ENCODE results near the gene PCDHB13.
A peak's percentile ranks its signal among the peaks of the same experiment; 100 is the strongest.
"Not testable (repeated sequence)": the region's sequence is repeated elsewhere in the genome, so short reads cannot be mapped to it uniquely, and the experiment has no call there.

Gene PCDHB13

GRCh38 chr5:141234109-141234667, 20.5 kb downstream of the PCDHB13 start:
- in situ Hi-C loops (cut with MboI; ENCODE audit: low pct_unique_long_range_greater_than_20kb, low sequenced_read_pairs, unreplicated experiment): no loop called here
- TF ChIP-seq CTCF (IDR thresholded peaks at IDR 0.05; ENCODE audit: extremely low read depth, insufficient read depth, missing control alignments): no peak
- DNase-seq (ENCODE audit: low spot score): no peak

- in situ Hi-C loops (cut with MboI; ENCODE audit: low pct_unique_long_range_greater_than_20kb, low sequenced_read_pairs, unreplicated experiment); DNase-seq (ENCODE audit: low spot score): not testable (repeated sequence)
Measured at GRCh38 chr5:141235922-141236321, 22.2 kb downstream of the PCDHB13 start.

- DNase-seq (ENCODE audit: low spot score): no peak
- TF ChIP-seq CTCF (IDR thresholded peaks at IDR 0.05; ENCODE audit: extremely low read depth, insufficient read depth, missing control alignments): no peak
- in situ Hi-C loops (cut with MboI; ENCODE audit: low pct_unique_long_range_greater_than_20kb, low sequenced_read_pairs, unreplicated experiment): no loop called here
Measured at GRCh38 chr5:141236516-141237313, 23.0 kb downstream of the PCDHB13 start.

- no peak for TF ChIP-seq CTCF (IDR thresholded peaks at IDR 0.05; ENCODE audit: extremely low read depth, insufficient read depth, missing control alignments)
- no peak for DNase-seq (ENCODE audit: low spot score)
- in situ Hi-C loops (cut with MboI; ENCODE audit: low pct_unique_long_range_greater_than_20kb, low sequenced_read_pairs, unreplicated experiment): no loop called here
Measured at GRCh38 chr5:141241496-141241895, 27.8 kb downstream of the PCDHB13 start.

GRCh38 chr5:141245250-141245717, 31.6 kb downstream of the PCDHB13 start, which contains the start of gene PCDHB15:
Gene PCDHB15, plus strand, starts transcription at chr5:141245395. Its CDS starts 184 bp downstream, at chr5:141245579.
- in situ Hi-C loops (cut with MboI; ENCODE audit: low pct_unique_long_range_greater_than_20kb, low sequenced_read_pairs, unreplicated experiment): no loop called here
- no peak for DNase-seq (ENCODE audit: low spot score)
- TF ChIP-seq CTCF (IDR thresholded peaks at IDR 0.05; ENCODE audit: extremely low read depth, insufficient read depth, missing control alignments): peak; percentile 20

- DNase-seq (ENCODE audit: low spot score); in situ Hi-C loops (cut with MboI; ENCODE audit: low pct_unique_long_range_greater_than_20kb, low sequenced_read_pairs, unreplicated experiment): not testable (repeated sequence)
Measured at GRCh38 chr5:141246971-141247370, 33.3 kb downstream of the PCDHB13 start.

- DNase-seq (ENCODE audit: low spot score); in situ Hi-C loops (cut with MboI; ENCODE audit: low pct_unique_long_range_greater_than_20kb, low sequenced_read_pairs, unreplicated experiment): not testable (repeated sequence)
Measured at GRCh38 chr5:141247434-141247833, 33.7 kb downstream of the PCDHB13 start.

- DNase-seq (ENCODE audit: low spot score): no peak
- in situ Hi-C loops (cut with MboI; ENCODE audit: low pct_unique_long_range_greater_than_20kb, low sequenced_read_pairs, unreplicated experiment): no loop called here
- no peak for TF ChIP-seq CTCF (IDR thresholded peaks at IDR 0.05; ENCODE audit: extremely low read depth, insufficient read depth, missing control alignments)
Measured at GRCh38 chr5:141250576-141250975, 36.9 kb downstream of the PCDHB13 start.

All from GM13977 (cell line).